ENCODE results near the gene LINGO1. TPM values are rescaled to one million over a fixed set of nuclear protein-coding genes. Genes with fewer than 3 reads are reported as not detected.
A peak's percentile ranks its signal among the peaks of the same experiment; 100 is the strongest.

Gene LINGO1
- total and polyA plus RNA-seq, 2 donors (not counting 3 experiments of a cell fraction or from before 2014, with no cell fraction given) = 0.15 to 0.33 TPM

DNA sequence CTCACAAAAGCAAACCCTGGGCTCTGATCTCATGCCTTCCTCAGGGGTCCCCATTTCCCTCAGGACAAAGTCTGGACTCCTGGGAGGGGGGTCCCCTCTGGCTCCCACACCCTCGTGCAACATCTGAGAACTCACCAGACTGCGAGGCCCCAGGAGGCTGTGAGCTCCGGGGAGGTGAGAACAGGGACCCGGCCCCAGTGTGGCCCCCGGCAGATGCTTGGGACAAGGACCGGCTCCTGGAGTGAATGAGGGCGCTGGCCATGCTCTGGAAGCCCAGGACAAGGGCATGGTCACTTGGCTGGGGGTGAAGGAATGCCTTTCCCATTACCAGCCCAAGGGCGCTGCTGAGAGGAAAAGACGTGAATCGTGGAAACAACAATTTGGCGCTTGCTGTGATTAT lies 48.0 kb downstream of the LINGO1 start:
- DNase-seq (ENCODE audit: low read depth, low spot score) (no peak), FAIRE-seq (no peak)
- no peaks in the 10 kb centered on the region for H3K9me1 ChIP-seq (replicated peaks; ENCODE audit: control insufficient read depth, extremely low read depth, insufficient read depth, low read length)
- no peaks in the 10 kb centered on the region for H4K20me1 ChIP-seq (replicated peaks; ENCODE audit: control insufficient read depth, extremely low read depth, insufficient read depth, low read length)
- no peak for TF ChIP-seq POLR2AphosphoS5 (IDR thresholded peaks at IDR 0.05; ENCODE audit: insufficient read depth, low read depth, low read length)
- no peak for TF ChIP-seq JUN (IDR thresholded peaks at IDR 0.05; ENCODE audit: borderline replicate concordance, insufficient read depth, insufficient read length, low read depth)
- no peak for TF ChIP-seq EZH2 (IDR thresholded peaks at IDR 0.05; ENCODE audit: borderline replicate concordance, low read depth, low read length, severe bottlenecking)
- TF ChIP-seq, protein P1, sequence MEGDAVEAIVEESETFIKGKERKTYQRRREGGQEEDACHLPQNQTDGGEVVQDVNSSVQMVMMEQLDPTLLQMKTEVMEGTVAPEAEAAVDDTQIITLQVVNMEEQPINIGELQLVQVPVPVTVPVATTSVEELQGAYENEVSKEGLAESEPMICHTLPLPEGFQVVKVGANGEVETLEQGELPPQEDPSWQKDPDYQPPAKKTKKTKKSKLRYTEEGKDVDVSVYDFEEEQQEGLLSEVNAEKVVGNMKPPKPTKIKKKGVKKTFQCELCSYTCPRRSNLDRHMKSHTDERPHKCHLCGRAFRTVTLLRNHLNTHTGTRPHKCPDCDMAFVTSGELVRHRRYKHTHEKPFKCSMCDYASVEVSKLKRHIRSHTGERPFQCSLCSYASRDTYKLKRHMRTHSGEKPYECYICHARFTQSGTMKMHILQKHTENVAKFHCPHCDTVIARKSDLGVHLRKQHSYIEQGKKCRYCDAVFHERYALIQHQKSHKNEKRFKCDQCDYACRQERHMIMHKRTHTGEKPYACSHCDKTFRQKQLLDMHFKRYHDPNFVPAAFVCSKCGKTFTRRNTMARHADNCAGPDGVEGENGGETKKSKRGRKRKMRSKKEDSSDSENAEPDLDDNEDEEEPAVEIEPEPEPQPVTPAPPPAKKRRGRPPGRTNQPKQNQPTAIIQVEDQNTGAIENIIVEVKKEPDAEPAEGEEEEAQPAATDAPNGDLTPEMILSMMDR (IDR thresholded peaks at IDR 0.05; ENCODE audit: extremely low read depth in 1 of 2, insufficient read depth in 1 of 2, low read depth in 1 of 2, low read length in 2 of 2) = no peak
- no peak for TF ChIP-seq POLR2A (IDR thresholded peaks at IDR 0.05; ENCODE audit: low read depth, low read length)
- ChIA-PET POLR2A (no interaction called here), CTCF (interaction anchor here (1.6 kb wide), 1 partner anchor 398 kb away, joined by 4 read pairs; no protein-coding TSS in a partner anchor)
- peaks cover 0 to 2% of the 10 kb centered on the region in 2 experiments for H3K27me3 ChIP-seq (ENCODE audit: control insufficient read depth in 2 of 2, insufficient read depth in 2 of 2, low read length in 2 of 2)
- no peak overlapping the region for H3K4me2 ChIP-seq (ENCODE audit: insufficient read depth, low read length)
- H3K4me3 ChIP-seq (replicated peaks in 1 of 3; ENCODE audit: insufficient read depth in 1 of 3, low read depth in 1 of 3, low read length in 3 of 3) = no peak overlapping the region
- no peak overlapping the region for H3K27ac ChIP-seq (ENCODE audit: insufficient read depth, low read depth, low read length)
- BruUV-seq (replicated peaks) = no TSS peak
- H3K79me2 ChIP-seq (ENCODE audit: control insufficient read depth, insufficient read depth, low read length) = no peaks in the 10 kb centered on the region
- H3K4me1 ChIP-seq (ENCODE audit: control insufficient read depth, extremely low read depth, insufficient read depth, low read length) = no peaks in the 10 kb centered on the region
- no peaks in the 10 kb centered on the region for H3K36me3 ChIP-seq (ENCODE audit: control insufficient read depth in 2 of 2, extremely low read depth in 1 of 2, insufficient read depth in 2 of 2, low read length in 2 of 2)
- no peaks in the 10 kb centered on the region for H3K9me3 ChIP-seq (replicated peaks; ENCODE audit: control insufficient read depth, insufficient read depth, low read length)
- no peak overlapping the region for H3K9ac ChIP-seq (replicated peaks; ENCODE audit: extremely low read depth, insufficient read depth, low read length)
- H2AFZ ChIP-seq (ENCODE audit: low read depth, low read length) = no peak overlapping the region
- intact Hi-C loops (cut with micrococcal nuclease) (no loop called here), dilution Hi-C loops (cut with MboI; ENCODE audit: extremely low pct_ligation_motif_present, low sequenced_read_pairs) (no loop called here)

DNA sequence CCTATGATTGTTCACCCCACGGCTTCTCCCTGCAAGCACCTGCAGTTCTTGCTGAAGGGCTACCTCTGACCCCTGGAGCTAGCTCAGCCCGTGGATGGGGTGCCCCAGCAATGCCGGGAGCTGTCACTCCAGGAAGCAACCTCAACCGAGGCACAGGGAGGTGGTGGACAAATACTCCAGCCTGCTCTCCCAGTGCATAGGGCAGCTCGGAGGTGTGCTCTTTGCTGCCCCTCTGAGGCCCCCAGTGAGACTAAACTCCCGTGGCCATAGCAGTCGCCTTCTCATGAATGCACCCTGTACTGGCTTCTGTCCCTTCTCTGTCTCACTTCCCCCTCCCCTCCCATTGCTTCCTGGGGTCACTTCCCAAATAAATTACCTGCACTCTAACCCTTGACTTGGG lies 48.5 kb downstream of the LINGO1 start:
- H4K20me1 ChIP-seq (replicated peaks; ENCODE audit: control insufficient read depth, extremely low read depth, insufficient read depth, low read length) = no peaks in the 10 kb centered on the region
- ChIA-PET CTCF (interaction anchor here (1.0 to 1.6 kb wide), 3 partner anchors 48 to 465 kb away, joined by 3 to 4 read pairs (median 3); no protein-coding TSS in a partner anchor), POLR2A (no interaction called here)
- FAIRE-seq = no peak
- H3K79me2 ChIP-seq (ENCODE audit: control insufficient read depth, insufficient read depth, low read length) = no peaks in the 10 kb centered on the region
- peaks cover 0 to 2% of the 10 kb centered on the region in 2 experiments for H3K27me3 ChIP-seq (ENCODE audit: control insufficient read depth in 2 of 2, insufficient read depth in 2 of 2, low read length in 2 of 2)
- no peaks in the 10 kb centered on the region for H3K9me3 ChIP-seq (replicated peaks; ENCODE audit: control insufficient read depth, insufficient read depth, low read length)
- H3K36me3 ChIP-seq (ENCODE audit: control insufficient read depth in 2 of 2, extremely low read depth in 1 of 2, insufficient read depth in 2 of 2, low read length in 2 of 2) = no peaks in the 10 kb centered on the region
- dilution Hi-C loops (cut with MboI; ENCODE audit: extremely low pct_ligation_motif_present, low sequenced_read_pairs) = no loop called here
- no peak overlapping the region for H3K4me2 ChIP-seq (ENCODE audit: insufficient read depth, low read length)
- H2AFZ ChIP-seq (ENCODE audit: low read depth, low read length) = no peak overlapping the region
- H3K27ac ChIP-seq (ENCODE audit: insufficient read depth, low read depth, low read length) = no peak overlapping the region
- BruUV-seq (replicated peaks) = no TSS peak
- no peak for DNase-seq (ENCODE audit: low read depth, low spot score)
- H3K4me3 ChIP-seq (replicated peaks in 1 of 3; ENCODE audit: insufficient read depth in 1 of 3, low read depth in 1 of 3, low read length in 3 of 3) = no peak overlapping the region
- no peak overlapping the region for H3K9ac ChIP-seq (replicated peaks; ENCODE audit: extremely low read depth, insufficient read depth, low read length)
- H3K9me1 ChIP-seq (replicated peaks; ENCODE audit: control insufficient read depth, extremely low read depth, insufficient read depth, low read length) = no peaks in the 10 kb centered on the region
- TF ChIP-seq GATA2 (IDR thresholded peaks at IDR 0.05; ENCODE audit: insufficient read depth, insufficient read length, low read depth, low read length) = no peak
- TF ChIP-seq, protein P1 (IDR thresholded peaks at IDR 0.05; ENCODE audit: extremely low read depth in 1 of 2, insufficient read depth in 1 of 2, low read depth in 1 of 2, low read length in 2 of 2) = peak in 1 of 2 donors; percentile 38
- no peak for TF ChIP-seq POLR2AphosphoS5 (IDR thresholded peaks at IDR 0.05; ENCODE audit: insufficient read depth, low read depth, low read length)
- TF ChIP-seq, protein P2, sequence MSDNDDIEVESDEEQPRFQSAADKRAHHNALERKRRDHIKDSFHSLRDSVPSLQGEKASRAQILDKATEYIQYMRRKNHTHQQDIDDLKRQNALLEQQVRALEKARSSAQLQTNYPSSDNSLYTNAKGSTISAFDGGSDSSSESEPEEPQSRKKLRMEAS (IDR thresholded peaks at IDR 0.05; ENCODE audit: insufficient read depth, insufficient read length) = no peak
- no peak for TF ChIP-seq MYC (IDR thresholded peaks at IDR 0.05; ENCODE audit: low read depth, low read length)
- no peak for TF ChIP-seq EZH2 (IDR thresholded peaks at IDR 0.05; ENCODE audit: borderline replicate concordance, low read depth, low read length, severe bottlenecking)
- no peaks in the 10 kb centered on the region for H3K4me1 ChIP-seq (ENCODE audit: control insufficient read depth, extremely low read depth, insufficient read depth, low read length)
- intact Hi-C loops (cut with micrococcal nuclease) = no loop called here

Data from endothelial cell of umbilical vein (primary cell).